ENCODE data around the gene ZNF277. TPM values are rescaled to one million over a fixed set of nuclear protein-coding genes. Genes with fewer than 3 reads are reported as not detected.
A peak's percentile ranks its signal among the peaks of the same experiment; 100 is the strongest.

Gene ZNF277
- total and polyA plus RNA-seq, 10 of the 15 experiments (the other 5 are each of a cell fraction or from before 2014, with no cell fraction given) = 10.6 to 33.9 (median 22.0) TPM

- H3K4me2 ChIP-seq (ENCODE audit: control insufficient read depth, insufficient read depth) = no peak overlapping the region
- no peaks in the 10 kb centered on the region for H3K36me3 ChIP-seq (ENCODE audit: control insufficient read depth in 2 of 2, insufficient read depth in 2 of 2, low read length in 1 of 2)
- SMC1A ChIA-PET (ENCODE audit: uncharacterized antibody, unreplicated experiment) = interaction anchor here (1.1 kb wide), 1 partner anchor 8 kb away, joined by 3 read pairs; no protein-coding TSS in a partner anchor
- no peaks in the 10 kb centered on the region for H3K4me1 ChIP-seq (ENCODE audit: control insufficient read depth, insufficient read depth, low read length)
- no peak overlapping the region for H3K9ac ChIP-seq (ENCODE audit: control insufficient read depth, insufficient read depth, low read length)
- CTCF ChIA-PET = no interaction called here
- no peak overlapping the region for H3K4me3 ChIP-seq
- H3K9me3 ChIP-seq (replicated peaks; ENCODE audit: control insufficient read depth, insufficient read depth, low read length) = no peaks in the 10 kb centered on the region
- no peak overlapping the region for H3K27ac ChIP-seq (ENCODE audit: control insufficient read depth, insufficient read depth)
- WGBS (ENCODE audit: insufficient coverage, insufficient replicate concordance, low lambda C conversion rate, missing lambda C conversion rate) = 49% methylated on average over 4 of the region's 4 CpGs
- H3K27me3 ChIP-seq (replicated peaks in 1 of 2; ENCODE audit: control insufficient read depth in 2 of 2, insufficient read depth in 2 of 2, low read length in 1 of 2) = no peaks in the 10 kb centered on the region; a peak in 2 of 4 replicates
- intact Hi-C loops (cut with micrococcal nuclease; ENCODE audit: unreplicated experiment) (no loop called here), in situ Hi-C loops (cut with MboI) (no loop called here)
- BruUV-seq (replicated peaks) = no TSS peak
- DNase-seq (ENCODE audit: low read depth, low spot score) (no peak), FAIRE-seq (no peak), ATAC-seq (no peak)
- POLR2A ChIA-PET = no interaction called here
- H4K20me1 ChIP-seq (ENCODE audit: control insufficient read depth, insufficient read depth) = no peaks in the 10 kb centered on the region
- TF ChIP-seq PKNOX1 (IDR thresholded peaks at IDR 0.05) = peak; percentile 77
- TF ChIP-seq SMARCA5 (IDR thresholded peaks at IDR 0.05) = no peak
- RAD21 ChIA-PET (ENCODE audit: unreplicated experiment) = no interaction called here
- no peaks in the 10 kb centered on the region for H3K79me2 ChIP-seq (ENCODE audit: control insufficient read depth, insufficient read depth, low read length)
- H2AFZ ChIP-seq (ENCODE audit: control insufficient read depth, low read depth, low read length) = no peak overlapping the region
These were observed 21.3 kb upstream of the ZNF277 start for GRCh38 chr7:112185005-112185834.

GRCh38 chr7:112186300-112186699 lies 20.2 kb upstream of the ZNF277 start:
- H3K4me1 ChIP-seq (ENCODE audit: control insufficient read depth, insufficient read depth, low read length) = no peaks in the 10 kb centered on the region

More at GRCh38 chr7:112186300-112186699, 20.2 kb upstream of the ZNF277 start:
- Histone ChIP-seq H3K36me3 (ENCODE audit: control insufficient read depth in 2 of 2, insufficient read depth in 2 of 2, low read length in 1 of 2) (no peaks in the 10 kb centered on the region), H3K79me2 (ENCODE audit: control insufficient read depth, insufficient read depth, low read length) (no peaks in the 10 kb centered on the region), H3K9ac (ENCODE audit: control insufficient read depth, insufficient read depth, low read length) (no peak overlapping the region), H3K27me3 (replicated peaks in 1 of 2; ENCODE audit: control insufficient read depth in 2 of 2, insufficient read depth in 2 of 2, low read length in 1 of 2) (no peaks in the 10 kb centered on the region; a peak in 1 of 4 replicates), H2AFZ (ENCODE audit: control insufficient read depth, low read depth, low read length) (no peak overlapping the region), H4K20me1 (ENCODE audit: control insufficient read depth, insufficient read depth) (no peaks in the 10 kb centered on the region), H3K4me3 (no peak overlapping the region), H3K27ac (ENCODE audit: control insufficient read depth, insufficient read depth) (no peak overlapping the region), H3K4me2 (ENCODE audit: control insufficient read depth, insufficient read depth) (no peak overlapping the region), H3K9me3 (replicated peaks; ENCODE audit: control insufficient read depth, insufficient read depth, low read length) (no peaks in the 10 kb centered on the region)
- intact Hi-C loops (cut with micrococcal nuclease; ENCODE audit: unreplicated experiment) (no loop called here), in situ Hi-C loops (cut with MboI) (no loop called here)
- no peak for TF ChIP-seq HCFC1 (IDR thresholded peaks at IDR 0.05; ENCODE audit: low read length)
- TF ChIP-seq JUNB (IDR thresholded peaks at IDR 0.05) = no peak
- DNase-seq (ENCODE audit: low read depth, low spot score) = no peak
- 82% methylated on average over 1 of the region's 1 CpG for WGBS (ENCODE audit: insufficient coverage, insufficient replicate concordance, low lambda C conversion rate, missing lambda C conversion rate)
- ChIA-PET CTCF (no interaction called here), SMC1A (ENCODE audit: uncharacterized antibody, unreplicated experiment) (no interaction called here), RAD21 (ENCODE audit: unreplicated experiment) (no interaction called here), POLR2A (no interaction called here)
- no peak for ATAC-seq
- BruUV-seq (replicated peaks) = no TSS peak
- FAIRE-seq = no peak
